GM21723 (cell line): ENCODE data around the gene BRAT1.
"Not testable (repeated sequence)": the region's sequence is repeated elsewhere in the genome, so short reads cannot be mapped to it uniquely, and the experiment has no call there.

Experiments
- ATAC-seq: cut with Tn5 transposase; IDR thresholded peaks from one replicate; pipeline ENCODE4 v1.9.1; 2021; ENCODE audit warnings: mild to moderate bottlenecking, moderate library complexity; ENCODE audit not compliant: unreplicated experiment

Gene BRAT1

GRCh38 chr7:2539031-2539911 is 16.1 kb downstream of the BRAT1 start:
- no peak for ATAC-seq

- ATAC-seq: no peak
Measured at GRCh38 chr7:2537981-2538851, 17.1 kb downstream of the BRAT1 start.

DNA sequence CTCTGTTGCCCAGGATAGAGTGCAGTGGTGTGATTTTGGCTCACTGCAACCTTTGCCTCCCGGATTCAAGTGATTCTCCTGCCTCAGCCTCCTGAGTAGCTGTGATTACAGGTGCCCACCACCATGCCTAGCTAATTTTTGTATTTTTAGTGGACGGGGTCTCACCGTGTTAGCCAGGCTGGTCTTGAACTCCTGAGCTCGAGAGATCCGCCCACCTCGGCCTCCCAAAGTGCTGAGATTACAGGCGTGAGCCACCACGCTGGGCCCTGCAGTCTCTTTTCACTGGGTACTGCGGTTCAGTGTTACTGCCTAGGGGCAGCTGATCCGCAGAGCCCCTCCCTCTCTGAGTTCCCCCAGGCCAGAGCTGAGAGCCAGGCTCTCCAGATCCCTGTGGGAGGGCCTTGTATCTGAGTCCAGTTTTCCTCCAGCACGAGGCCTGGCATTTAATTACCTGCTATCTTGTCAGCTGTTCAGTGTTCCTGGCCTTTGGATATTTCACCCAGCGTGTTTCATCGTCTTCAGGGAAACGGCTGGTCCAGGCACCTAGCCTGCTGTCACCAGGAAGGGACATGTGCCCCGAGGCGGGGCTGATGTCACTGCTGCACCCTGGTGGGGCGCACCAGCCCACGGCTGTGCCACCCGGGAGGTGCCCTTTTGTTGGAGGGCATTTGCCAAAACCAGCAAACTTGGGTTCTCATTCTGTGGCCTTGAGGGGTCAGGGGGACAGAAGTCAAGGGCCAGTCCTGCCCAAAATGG is 19.3 kb downstream of the BRAT1 start:
- not testable (repeated sequence) for ATAC-seq

DNA sequence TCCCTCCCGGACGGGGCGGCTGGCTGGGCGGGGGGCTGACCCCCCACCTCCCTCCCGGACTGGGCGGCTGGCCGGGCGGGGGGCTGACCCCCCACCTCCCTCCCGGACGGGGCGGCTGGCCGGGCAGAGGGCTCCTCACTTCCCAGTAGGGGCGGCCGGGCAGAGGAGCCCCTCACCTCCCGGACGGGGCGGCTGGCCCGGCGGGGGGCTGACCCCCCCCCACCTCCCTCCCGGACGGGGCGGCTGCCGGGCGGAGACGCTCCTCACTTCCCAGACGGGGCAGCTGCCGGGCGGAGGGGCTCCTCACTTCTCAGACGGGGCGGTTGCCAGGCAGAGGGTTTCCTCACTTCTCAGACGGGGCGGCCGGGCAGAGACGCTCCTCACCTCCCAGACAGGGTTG is 21.1 kb downstream of the BRAT1 start:
- not testable (repeated sequence) for ATAC-seq

GRCh38 chr7:2533566-2533965 is 21.8 kb downstream of the BRAT1 start:
- ATAC-seq: not testable (repeated sequence)

- ATAC-seq: not testable (repeated sequence)
Measured at GRCh38 chr7:2532816-2533215, 22.5 kb downstream of the BRAT1 start.

- not testable (repeated sequence) for ATAC-seq
Measured at GRCh38 chr7:2532199-2532772, 23.0 kb downstream of the BRAT1 start.

GRCh38 chr7:2531796-2532110 is 23.6 kb downstream of the BRAT1 start:
- not testable (repeated sequence) for ATAC-seq

- ATAC-seq: not testable (repeated sequence)
Measured at GRCh38 chr7:2530994-2531795, 24.1 kb downstream of the BRAT1 start.

GRCh38 chr7:2530071-2530987 is 25.0 kb downstream of the BRAT1 start:
- ATAC-seq: no peak

DNA sequence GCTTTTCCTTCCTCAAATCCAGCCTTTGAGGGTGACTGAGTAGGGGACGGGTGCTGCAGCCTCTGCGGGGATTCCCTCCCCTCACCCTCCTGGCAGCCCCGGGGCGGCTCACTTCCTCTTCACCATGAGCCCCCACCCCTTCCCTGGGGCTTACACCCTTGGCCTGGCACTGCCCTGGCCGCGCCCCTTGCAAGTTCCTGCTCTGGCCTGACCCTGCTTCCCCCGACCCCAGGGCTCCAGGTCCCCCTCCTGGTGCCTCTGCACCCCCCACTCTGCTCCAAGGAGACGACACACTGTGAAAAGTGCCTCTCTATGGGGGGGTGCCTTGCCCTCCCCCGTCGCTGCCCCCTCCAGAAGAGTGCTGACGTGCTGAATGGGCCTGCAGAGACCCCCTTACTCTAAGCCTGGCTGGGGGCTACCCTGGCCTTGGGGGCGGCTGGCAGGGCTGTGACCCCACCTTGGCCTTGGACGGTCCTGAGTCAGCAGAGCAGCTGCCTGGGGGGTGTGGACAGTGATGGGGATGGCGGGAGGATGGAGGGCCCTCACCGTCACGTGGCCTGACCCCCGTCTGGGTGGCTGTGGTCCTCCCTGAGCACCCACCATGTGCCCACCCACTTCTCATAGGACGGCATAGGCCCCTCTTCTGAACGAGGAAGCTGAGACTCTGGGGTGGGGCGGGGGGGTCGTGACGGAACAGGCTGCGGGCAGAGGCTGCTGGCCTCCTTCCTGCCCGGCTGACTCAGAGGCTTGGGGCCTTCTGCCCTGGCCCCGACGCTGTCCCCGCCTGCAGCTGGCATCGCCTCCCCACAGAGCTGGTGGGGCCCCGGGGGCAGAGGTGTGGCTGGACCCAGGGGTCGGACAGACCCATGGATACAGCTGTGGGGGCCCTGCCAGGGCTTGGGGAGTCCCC is 25.9 kb downstream of the BRAT1 start:
- ATAC-seq: no peak

GRCh38 chr7:2528481-2529095 is 26.7 kb downstream of the BRAT1 start:
- no peak for ATAC-seq

DNA sequence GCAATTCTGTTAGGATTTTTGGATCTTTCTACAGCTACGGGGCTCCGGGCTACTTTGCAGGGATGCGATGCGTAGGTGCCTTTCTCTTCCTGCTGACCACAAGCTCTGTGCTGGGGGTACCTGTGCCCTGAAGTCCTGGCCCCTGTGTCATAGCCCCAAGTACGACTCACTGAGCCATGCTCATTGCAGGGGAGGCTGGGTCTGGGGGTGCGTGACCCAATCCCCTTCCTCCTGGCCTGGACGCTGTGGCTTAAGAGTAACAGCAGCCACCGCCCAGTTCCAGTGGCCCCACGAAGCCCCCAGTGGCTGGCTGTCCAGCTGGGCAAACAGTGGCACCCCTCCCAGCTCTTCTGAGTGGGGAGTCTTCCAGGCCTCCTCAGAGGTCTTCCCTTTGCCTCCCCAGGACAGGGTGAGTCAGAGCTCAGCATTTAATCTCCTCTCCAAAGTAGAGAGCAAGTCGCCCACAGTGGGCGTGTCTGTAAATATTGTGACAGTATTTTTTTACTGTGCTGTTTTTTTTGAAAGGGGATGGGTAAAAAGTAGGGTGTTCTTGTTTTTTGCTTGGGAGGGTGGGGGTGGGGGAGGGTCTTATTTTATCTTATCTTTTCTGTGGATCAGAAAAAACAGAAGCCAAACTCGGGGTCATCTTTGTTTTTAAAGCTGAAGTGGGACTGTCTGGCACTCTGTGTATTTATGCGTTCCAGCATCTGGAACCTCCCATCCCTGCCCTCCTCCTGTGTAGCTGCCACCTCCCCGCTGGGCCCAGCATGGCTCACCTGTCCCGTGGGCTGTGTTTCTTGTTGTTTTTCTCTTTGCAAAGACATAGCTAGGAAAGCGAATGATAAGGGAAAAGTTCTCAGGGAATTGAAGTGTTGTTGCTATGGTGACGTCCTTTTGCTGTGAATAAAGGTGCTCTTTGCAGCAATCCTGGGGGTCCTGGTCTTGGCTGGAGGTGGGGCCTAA is 27.5 kb downstream of the BRAT1 start:
- ATAC-seq: no peak

DNA sequence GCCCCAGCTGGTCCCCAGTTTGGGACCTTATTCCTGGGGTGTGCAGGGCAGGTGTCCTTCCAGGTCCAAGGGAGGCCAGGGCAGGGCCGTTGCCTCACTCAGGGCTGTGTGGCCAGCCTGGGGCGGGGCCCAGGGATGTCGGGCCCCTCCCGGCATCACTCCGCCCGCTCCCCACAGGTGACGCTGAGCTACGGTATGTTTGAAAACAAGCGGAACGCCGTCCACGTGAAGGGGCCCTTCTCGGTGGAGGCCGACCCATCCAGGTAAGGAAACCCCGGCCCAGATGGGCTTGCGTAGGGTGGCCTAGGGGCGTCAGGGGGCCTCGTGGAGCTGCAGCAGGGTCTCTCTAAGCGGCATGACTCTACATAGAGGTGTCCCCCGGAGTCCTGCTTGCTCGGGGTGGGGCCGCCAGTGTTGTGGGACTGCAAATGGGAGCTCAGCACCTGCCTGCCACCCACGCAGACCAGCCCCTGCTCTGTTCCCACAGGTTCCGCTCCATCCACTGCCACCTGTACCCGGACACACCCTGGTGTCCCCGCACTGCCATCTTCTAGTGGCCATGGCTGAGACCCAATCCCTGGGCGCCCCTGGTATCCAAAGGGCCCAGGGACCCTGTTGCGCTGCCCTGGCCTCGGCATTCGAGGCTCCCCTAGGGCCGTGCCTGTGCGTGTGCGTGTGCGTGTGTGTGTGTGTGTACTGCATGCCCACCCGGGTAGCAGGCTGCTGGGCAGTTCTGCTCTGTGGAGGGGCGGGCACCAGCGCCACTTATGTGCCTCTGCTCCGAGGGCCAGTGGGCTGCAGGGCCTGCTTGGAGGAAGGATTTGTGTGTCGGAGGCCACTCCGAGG is 28.4 kb downstream of the BRAT1 start:
- ATAC-seq: no peak
